Neural cell (in vitro differentiated cells): Measurements from ENCODE around the gene NUDC.

Source experiments
- EP300 ChIP-seq: fragments of 450-650 bp; conservative IDR thresholded peaks from 2 replicates; pipeline ENCODE4 v1.6.1; 2014; ENCODE audit warnings: antibody characterized with exemption, mild to moderate bottlenecking, moderate library complexity; ENCODE audit not compliant: poor library complexity, severe bottlenecking
- EZH2 ChIP-seq: fragments of 200-600, 300-800 bp; shearing (Covaris generic), sonication (generic); IDR thresholded peaks from 2 replicates; pipeline ENCODE4 v1.6.1; 2014; ENCODE audit warnings: antibody characterized with exemption, low read length, borderline replicate concordance, mild to moderate bottlenecking; ENCODE audit not compliant: insufficient read depth, poor library complexity, severe bottlenecking
- TF ChIP-seq, protein P1 (sequence below): fragments of 450-650 bp; IDR thresholded peaks from 2 replicates; pipeline ENCODE4 v1.5.1; 2014; ENCODE audit warnings: antibody characterized with exemption, mild to moderate bottlenecking, moderate library complexity; ENCODE audit not compliant: poor library complexity, severe bottlenecking

GRCh38 chr1:26971590-26971989 lies 50.0 kb downstream of the NUDC start:
- TF ChIP-seq, protein P1, sequence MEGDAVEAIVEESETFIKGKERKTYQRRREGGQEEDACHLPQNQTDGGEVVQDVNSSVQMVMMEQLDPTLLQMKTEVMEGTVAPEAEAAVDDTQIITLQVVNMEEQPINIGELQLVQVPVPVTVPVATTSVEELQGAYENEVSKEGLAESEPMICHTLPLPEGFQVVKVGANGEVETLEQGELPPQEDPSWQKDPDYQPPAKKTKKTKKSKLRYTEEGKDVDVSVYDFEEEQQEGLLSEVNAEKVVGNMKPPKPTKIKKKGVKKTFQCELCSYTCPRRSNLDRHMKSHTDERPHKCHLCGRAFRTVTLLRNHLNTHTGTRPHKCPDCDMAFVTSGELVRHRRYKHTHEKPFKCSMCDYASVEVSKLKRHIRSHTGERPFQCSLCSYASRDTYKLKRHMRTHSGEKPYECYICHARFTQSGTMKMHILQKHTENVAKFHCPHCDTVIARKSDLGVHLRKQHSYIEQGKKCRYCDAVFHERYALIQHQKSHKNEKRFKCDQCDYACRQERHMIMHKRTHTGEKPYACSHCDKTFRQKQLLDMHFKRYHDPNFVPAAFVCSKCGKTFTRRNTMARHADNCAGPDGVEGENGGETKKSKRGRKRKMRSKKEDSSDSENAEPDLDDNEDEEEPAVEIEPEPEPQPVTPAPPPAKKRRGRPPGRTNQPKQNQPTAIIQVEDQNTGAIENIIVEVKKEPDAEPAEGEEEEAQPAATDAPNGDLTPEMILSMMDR, result no peak
- TF ChIP-seq EZH2 (no peak), EP300 (no peak)
